NCI-H2029 treated with DMSO at 0.1 percent for 48 hours (cell line): ENCODE data around the gene TUBA1C.
"Not testable (repeated sequence)": the region's sequence is repeated elsewhere in the genome, so short reads cannot be mapped to it uniquely, and the experiment has no call there.

ENCODE experiments used
- DNase-seq: peaks from one replicate; lab custom pipeline; 2025; lab: John Stamatoyannopoulos, UW

TUBA1C gene

DNA sequence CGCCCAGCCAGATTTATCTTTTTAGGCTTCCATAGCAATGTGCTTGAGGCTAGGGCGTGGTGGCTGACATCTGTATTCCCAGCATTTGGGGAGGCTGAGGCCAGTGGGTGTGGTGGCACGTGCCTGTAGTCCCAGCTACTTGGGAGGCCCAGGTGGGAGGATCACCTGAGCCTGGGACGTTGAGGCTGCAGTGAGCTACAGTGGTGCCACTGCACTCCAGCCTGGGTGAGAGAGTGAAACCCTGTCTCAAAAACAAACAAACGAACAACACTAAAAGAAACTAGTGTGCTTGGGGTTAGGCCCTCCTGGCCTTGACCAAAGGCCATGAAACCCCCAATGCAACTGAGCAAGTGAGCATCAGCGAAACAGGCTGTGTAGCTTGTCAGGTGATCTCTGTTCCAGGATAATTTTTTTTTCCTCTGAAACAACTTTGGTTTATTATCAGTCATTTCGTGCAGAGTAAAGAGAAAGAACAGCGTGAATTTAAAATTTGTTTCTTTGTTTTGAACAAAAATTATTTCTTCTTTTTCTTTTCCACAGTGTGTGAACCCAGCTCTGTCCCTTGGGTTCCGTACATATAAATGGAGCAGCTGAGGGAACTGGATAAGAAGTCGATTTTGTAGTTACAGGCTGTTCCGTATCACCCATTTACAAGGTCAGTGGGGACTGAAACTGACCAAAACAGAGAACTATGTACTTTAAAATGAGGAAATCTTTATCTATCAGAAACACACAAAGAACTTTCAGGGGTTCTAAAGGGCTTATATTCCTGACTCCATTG is 8.8 kb upstream of the TUBA1C start:
- DNase-seq, result no peak

DNA sequence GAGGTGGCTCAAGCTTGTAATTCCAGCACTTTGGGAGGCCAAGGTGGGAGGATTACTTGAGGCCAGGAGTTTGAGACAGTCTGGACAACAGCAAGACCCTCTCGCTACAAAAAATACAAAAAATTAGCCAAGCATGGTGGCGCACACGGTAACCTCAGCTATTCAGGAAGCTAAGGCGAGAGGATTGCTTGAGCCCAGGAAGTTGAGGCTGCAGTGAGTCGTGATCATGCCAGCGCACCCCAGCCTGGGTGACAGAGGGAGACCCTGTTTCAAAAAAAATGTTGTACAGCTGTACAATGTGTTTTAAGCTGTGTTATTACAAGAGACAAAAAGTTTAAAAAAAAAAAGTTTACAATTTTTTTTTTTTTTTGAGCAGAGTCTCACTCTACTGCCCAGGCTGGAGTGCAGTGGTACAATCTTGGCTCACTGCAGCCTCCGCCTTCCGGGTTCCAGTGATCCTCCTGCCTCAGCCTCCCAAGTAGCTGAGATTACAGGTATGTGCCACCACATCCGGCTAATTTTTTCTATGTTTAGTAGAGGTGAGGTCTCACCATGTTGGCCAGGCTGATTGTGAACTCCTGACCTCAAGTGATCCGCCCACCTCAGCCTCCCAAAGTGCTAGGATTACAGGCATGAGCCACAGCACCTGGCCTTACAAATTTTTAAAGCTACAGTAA is 7.2 kb upstream of the TUBA1C start:
- not testable (repeated sequence) for DNase-seq

DNA sequence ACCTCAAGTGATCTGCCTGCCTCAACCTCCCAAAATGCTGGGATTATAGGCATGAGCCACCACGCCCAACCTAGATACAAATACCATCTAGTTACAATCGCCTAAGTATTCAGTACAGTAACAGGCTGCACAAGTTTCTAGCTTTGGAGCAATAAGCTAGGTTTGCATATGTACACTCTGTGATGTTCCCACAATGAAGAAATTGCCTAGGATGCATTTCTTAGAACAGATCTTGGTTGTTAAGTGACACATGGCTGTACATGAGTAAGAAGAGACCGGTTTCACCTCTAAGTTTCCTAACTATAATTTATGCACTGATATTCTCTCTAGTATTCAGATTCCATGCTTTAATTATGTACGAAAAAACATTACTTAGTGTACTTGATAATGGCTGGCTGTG is 5.4 kb upstream of the TUBA1C start:
- no peak for DNase-seq

DNA sequence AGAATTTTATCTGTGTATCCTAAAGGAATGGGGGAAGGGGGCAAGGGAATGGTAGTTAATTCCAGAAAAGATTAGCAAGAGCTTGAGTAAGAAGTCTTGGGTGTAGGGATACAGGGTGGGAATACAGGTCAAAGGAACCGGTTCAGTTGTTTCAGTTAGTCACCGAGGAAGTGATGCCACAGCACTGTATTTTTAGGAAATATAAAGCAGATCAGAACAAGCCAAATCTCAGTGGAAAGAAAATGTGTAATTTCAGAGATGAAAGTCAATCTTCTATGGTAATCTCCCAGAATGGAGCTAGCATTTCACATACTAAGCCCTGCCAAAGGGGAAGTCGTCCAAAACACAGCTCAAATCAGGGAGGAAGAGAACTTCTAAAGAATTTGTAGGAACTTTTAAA is 4.7 kb upstream of the TUBA1C start:
- DNase-seq, result no peak

DNA sequence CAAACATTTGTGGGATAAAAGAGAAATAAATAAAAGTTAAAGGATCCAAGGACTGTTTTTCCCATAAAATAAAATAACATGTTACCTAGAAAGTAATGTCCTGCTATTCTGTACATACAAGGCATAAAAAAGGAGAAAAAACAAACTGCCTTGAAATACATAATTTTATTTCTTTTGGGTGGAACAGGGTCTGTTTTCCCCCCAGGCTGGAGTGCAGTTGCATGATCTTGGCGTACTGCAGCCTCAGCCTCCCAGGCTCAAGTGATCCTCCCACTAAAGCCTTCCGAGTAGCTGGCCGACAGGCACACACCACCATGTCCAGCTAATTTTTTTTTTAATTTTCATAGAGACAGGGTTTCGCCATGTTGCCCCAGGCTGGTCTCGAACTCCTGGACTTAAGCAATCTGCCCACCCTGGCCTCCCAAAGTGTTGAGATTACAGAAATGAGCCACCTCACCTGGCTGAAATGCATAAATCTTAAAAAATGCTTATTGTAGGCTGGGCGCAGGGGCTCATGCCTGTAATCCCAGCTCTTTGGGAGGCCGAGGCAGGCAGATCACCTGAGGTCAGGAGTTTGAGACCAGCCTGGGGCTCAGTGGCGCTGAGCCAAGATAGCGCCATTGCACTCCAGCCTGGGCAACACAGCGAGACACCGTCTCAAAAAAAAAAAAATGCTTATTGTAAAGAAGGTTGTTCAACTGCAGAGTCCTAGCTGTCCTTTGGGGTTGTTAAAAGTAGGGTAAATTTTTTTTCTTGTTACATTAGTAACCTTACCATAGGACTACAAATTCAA is 4.1 kb upstream of the TUBA1C start:
- DNase-seq, result no peak

DNA sequence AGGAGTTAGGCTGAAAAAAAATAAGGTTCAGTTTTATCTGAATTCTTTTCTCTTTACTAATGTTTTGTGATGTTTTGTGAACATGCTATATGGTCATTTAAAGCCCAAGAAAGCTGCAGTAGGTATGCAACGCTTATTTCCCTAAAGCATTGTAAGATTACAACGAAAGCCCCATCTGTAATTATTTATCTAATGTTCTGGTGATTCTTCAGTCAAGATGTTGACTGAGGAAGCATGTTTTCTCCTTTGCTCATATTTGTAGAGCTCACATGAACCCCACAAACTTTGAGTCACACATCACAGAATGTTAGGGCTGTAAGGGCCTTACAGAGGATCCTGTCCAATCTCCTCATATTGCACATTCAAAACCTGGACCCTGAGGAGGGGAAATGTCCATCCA is 3.2 kb upstream of the TUBA1C start:
- no peak for DNase-seq

DNA sequence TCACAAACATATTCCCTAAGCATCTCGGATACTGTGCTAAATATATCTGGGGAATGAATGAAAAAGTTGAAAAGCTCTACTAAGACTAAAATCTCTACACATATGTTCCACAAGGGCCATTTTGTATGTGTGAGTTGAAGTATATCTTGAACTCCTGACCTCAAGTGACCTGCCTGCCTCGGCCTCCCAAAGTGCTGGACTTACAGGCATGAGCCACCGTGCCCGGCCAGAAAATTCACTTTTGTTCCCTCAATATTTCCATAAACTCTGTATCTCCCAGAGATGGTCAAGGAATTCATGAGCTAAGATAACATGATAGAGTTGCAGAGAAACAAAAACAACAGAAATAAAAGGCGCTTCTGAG is 1.5 kb upstream of the TUBA1C start:
- no peak for DNase-seq

DNA sequence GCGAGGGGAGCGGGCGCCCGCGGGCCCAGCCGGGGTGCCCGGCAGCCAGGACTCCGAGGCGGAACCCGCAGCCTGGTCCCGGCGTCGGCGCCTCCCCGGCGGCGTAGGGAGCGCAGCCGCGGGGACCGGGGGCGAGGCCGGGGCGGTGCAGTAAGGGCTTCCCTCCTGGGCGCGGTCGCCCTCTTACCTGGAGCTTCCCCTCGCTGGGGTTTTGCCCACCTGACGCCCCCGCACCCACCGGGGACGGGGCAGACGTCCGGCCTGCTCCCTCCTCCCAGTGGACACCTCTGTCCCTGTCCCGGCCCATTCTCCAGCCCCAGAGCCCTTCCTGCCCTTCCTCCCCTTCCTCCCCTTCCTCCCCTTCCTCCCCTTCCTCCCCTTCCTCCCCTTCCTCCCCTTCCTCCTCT is 413 bp upstream of the TUBA1C start:
- no peak for DNase-seq

DNA sequence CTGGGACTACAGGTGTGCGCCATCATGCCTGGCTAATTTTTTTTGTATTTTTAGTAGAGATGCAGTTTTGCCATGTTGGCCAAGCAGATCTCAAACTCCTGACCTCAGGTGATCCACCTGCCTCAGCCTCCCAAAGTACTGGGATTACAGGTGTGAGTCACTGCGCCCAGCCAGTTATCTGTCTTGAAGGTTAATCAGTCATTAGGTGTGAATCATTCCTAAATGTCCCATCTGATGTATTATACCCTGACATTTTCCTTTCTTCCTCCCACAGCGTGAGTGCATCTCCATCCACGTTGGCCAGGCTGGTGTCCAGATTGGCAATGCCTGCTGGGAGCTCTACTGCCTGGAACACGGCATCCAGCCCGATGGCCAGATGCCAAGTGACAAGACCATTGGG is 4.3 kb downstream of the TUBA1C start:
- DNase-seq, result not testable (repeated sequence)

DNA sequence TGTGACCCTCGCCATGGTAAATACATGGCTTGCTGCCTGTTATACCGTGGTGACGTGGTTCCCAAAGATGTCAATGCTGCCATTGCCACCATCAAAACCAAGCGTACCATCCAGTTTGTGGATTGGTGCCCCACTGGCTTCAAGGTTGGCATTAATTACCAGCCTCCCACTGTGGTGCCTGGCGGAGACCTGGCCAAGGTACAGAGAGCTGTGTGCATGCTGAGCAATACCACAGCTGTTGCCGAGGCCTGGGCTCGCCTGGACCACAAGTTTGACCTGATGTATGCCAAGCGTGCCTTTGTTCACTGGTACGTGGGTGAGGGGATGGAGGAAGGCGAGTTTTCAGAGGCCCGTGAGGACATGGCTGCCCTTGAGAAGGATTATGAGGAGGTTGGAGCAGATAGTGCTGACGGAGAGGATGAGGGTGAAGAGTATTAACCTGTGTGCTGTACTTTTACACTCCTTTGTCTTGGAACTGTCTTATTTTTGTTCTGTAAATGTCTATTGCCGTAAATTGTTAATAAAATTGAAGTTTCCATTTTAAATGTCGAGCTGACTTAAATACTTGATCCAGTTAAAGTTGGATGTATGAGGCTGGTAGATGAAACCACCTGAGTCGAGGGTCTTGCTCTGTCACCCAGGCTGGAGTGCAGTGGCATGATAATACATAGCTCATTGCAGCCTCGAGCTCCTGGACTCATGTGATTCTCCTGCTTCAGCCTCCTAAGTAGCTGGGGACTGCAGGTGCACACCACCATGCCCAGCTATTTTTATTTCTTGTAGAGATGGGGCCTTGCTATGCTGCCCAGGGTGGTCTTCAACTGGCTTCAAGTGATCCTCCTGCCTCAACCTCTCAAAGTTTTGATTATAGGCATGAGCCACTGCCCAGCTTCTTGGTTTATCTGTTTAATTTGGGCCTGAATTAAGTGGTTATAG is 8.2 kb downstream of the TUBA1C start:
- no peak for DNase-seq

DNA sequence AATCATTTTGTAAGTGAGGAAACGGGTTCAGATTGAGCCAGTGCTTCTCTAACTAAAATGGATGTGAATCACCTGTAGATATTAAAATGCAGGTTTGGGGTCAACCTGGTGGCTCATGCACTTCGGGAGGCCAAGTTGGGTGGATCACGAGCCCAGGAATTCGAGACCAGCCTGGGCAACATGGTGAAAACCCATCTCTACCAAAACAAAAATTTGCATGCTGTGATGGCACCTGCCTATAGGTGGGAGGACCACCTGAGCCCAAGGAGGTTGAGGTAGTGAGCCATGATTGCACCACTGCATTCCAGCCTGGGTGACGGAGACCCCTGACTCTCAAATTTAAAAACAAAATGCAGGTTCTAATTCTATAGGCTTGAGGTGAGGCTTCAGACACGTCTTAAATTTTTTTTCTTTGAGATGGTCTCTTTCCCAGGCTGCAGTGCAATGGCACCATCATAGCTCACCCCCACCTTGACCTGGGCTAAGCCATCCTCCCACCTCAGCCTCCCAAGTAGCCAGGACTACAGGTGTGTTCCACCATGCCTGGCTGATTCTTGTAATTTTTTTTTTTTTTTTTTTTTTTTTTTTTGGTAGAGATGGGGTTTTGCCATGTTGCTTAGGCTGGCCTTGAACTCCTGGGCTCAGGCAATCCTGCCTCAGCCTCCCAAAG is 9.0 kb downstream of the TUBA1C start:
- DNase-seq, result no peak

DNA sequence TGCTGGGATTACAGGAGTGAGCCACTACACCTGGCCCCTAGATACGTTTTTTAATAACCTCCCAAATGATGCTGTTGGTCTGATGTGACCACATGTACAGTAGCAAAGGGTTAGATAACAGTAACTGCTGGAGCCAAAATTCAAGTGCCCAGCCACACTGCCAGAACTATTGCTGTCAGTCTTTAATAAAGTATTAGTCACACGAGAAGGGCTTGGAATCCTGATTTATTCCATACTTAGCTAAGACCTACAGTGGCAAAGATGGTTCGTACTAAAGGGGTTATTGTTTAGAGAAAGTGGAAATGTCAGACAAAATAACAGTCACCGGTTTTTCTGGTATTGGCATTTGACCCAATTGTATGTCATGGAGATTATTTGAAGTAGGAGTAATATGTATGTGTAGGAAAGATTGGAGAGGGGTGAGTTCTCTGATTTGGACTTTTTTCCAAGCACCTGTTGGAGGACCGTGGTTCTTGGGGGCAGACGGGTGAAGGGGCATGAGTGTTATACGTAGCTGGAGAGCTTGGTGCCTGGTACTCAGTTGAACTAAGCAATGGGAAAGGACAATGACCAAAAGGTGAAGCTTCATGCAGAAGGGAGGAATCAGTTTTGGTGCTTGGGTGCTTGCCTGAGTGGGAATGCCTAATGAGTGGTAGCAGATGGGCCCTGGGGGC is 9.7 kb downstream of the TUBA1C start:
- no peak for DNase-seq

DNA sequence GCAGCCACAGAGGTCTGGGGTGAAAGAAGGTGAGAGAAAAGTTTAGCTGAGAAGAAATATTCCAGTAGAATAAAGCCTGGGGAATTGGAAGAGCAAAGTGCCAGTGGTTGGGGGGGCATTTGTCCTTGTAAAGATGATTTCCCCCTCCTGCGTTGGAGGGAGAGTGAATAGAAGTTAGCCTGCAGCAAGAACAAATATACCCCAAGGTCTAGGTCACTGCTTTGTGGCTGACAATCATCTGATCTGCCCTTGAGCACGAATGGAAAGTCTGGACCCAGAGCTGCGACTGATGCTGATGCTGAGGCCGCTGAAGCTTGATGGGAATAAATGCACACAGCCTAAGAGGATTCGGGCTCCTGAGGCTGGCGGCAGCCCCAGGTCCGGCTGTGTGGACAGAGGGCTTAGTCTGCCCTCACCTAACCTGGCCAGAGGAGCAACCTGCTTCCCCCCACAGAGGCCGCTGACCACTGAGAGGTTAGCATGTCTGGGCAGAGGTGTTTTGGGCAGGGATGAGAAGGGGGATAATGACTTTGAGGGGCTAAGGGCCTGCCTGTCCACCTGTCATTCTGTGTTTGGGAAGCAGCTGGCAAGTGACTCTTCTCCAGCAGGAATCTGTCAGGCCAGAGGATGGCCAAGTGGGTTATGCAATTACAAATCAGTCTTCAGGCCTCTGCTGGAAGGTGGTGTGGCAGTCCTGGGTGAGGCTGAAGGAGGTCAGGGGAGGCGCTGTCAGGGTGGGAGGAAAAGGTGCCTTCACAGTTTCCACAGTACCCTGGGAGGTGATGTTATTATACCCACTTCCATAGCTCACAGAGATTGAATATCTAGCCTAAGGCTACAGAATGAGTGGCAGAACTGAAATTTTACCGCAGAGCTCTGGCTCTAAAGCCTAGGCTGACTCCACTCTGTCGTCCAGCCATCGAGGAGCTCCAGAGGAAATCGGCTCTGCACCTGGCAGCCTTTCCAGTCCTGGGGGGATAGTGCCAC is 11.7 kb downstream of the TUBA1C start:
- no peak for DNase-seq

DNA sequence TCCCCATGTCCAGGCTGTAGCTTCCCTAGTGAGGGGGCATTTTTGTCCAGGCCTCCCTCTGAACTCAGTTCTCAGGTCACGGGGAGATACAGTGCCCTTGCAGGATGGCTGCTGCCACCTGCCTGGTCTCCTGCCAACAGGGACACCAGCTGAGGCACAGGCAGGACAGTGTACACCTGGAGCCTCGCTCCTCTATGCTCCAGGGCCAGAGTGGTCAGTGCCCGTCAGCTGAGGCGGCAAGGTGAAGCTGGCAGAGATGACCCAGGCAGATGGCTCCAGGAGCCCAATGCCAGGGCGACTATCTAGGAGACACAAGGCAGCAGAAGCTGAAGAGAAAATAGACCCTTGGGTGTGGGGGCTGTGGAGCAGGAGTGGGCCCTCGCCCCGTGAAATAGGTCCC is 12.6 kb downstream of the TUBA1C start:
- DNase-seq, result no peak

DNA sequence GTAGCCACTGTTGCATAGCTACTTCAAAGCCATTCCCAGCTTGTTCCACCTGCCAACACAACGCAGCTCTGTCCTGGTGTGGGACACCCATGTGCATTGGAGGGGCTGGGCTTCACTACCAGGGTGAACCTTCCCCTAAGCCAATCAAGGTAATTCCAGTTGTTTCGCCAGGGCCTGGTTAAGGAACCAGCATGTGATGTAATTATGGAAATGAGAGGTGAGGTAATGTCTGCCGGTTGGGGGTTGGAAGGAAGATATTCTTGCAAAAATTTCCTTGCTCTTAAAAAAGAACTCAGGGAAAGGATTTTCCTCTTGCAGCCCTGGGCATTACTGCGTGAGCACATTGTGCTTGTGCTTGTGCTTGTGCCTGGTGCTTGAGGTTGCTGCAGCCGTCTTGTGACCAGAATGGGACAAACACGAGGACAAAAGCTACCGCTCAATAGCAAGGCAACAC is 14.9 kb downstream of the TUBA1C start:
- DNase-seq, result peak; percentile 61

DNA sequence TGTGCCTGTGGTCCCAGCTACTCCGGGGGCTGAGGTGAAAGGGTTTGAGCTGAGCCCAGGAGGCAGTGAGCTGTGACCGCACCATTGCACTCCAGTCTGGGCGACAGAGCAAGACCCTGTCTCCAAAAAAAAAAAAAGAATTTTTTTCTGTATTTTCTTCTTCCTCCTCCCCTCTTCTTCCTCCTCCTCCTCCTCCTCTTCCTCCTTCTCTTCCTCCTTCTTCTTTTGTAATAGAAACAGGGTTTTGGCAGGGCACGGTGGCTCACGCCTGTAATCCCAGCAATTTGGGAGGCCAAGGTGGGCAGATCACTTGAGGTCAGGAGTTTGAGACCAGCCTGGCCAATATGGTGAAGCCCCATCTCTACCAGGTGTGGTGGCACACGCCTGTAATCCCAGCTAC is 15.7 kb downstream of the TUBA1C start:
- not testable (repeated sequence) for DNase-seq

DNA sequence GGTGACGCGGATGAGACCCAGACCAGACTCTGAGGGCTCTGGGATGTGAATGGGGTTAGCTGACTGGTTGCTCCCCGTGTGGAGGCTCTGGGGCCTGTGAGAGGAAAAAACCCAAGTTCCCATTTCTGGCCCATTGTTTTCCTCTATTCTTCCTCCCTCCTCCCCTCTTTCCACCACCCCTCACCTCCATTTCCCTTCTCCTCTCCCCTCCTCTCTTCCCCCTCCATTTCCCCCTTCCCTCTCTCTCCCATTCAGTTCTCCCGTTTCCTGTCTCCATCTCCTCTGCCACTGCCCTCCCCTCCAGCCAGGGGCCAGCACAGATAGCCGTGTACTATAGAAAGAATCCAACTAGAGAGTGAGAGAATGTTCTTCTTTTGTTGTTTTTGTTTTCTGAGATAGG is 17.4 kb downstream of the TUBA1C start:
- DNase-seq, result no peak

DNA sequence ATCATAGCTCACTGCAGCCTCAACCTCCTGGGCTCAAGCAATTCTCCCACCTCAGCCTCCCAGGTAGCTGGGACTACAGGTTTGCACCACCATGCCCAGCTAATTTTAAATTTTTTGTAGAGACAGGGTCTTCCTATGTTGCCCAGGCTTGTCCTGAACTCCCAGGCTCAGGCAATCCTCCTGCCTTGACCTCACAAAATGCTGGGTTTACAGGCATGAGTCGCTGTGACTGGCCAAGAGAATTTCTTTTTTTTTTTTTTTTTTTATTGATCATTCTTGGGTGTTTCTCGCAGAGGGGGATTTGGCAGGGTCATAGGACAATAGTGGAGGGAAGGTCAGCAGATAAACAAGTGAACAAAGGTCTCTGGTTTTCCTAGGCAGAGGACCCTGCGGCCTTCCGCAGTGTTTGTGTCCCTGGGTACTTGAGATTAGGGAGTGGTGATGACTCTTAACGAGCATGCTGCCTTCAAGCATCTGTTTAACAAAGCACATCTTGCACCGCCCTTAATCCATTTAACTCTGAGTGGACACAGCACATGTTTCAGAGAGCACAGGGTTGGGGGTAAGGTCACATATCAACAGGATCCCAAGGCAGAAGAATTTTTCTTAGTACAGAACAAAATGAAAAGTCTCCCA is 18.0 kb downstream of the TUBA1C start:
- not testable (repeated sequence) for DNase-seq
